Heart left ventricle (tissue), 13 donors: ENCODE results near the gene MORC3.

Experiments
- CTCF ChIP-seq, 12 donors: fragments of 200-600 bp; sonication (generic) in 4 of 12; IDR thresholded peaks; one replicate each; pipeline versions ENCODE4 v1.5.0 to v1.8.0; 2018 to 2022; ENCODE audit warnings: antibody characterized with exemption in 12 of 12, mild to moderate bottlenecking in 5 of 12
- POLR2A ChIP-seq, 2 donors: fragments of 450-650 bp; IDR thresholded peaks; one replicate each; pipeline ENCODE4 v1.6.1; 2017; ENCODE audit warnings: antibody characterized with exemption in 2 of 2, mild to moderate bottlenecking in 2 of 2, moderate library complexity in 2 of 2
- donor health status: ischemic (EF 13 %, LVEDD 7.1; RV severe dilation, severe dysfunction).
- donor health status: DM: no; HTN: yes; CAD: no.
- donor health status: DM: no; HTN: no; CAD: no.
- donor health status: ischemic (EF 25% LVEDD 6.9; RV normal size, moderate dysfunction).
- donor health status: ischemic (EF 25% LVEDD 5.7; RV mildly dilated, moderate dysfunction).
- donor health status: ischemic (EF 35%, LVEDD 5.7; RV mildly dilated, moderate dysfunction).
- donor health status: nonischemic (EF 11% LVEDD 7.7; RV severe dilation, severe dysfunction).
- donor health status: DM: yes; HTN: yes; CAD: no.
- donor health status: PGD.
- donor health status: ischemic (EF 29% LVEDD 5.4; RV normal size, mild dysfunction).
- donor health status: nonischemic (EF 23%, LVEDD 6.1; RV moderate dilation, normal function).

GRCh38 chr21:36375994-36376393 lies 56.0 kb downstream of the MORC3 start:
- no peak for TF ChIP-seq CTCF (IDR thresholded peaks at IDR 0.05)
- no peak for TF ChIP-seq POLR2A (IDR thresholded peaks at IDR 0.05)
